Measurements from ENCODE around the gene MORN4.
"Not testable (repeated sequence)": the region's sequence is repeated elsewhere in the genome, so short reads cannot be mapped to it uniquely, and the experiment has no call there.

Gene MORN4

DNA sequence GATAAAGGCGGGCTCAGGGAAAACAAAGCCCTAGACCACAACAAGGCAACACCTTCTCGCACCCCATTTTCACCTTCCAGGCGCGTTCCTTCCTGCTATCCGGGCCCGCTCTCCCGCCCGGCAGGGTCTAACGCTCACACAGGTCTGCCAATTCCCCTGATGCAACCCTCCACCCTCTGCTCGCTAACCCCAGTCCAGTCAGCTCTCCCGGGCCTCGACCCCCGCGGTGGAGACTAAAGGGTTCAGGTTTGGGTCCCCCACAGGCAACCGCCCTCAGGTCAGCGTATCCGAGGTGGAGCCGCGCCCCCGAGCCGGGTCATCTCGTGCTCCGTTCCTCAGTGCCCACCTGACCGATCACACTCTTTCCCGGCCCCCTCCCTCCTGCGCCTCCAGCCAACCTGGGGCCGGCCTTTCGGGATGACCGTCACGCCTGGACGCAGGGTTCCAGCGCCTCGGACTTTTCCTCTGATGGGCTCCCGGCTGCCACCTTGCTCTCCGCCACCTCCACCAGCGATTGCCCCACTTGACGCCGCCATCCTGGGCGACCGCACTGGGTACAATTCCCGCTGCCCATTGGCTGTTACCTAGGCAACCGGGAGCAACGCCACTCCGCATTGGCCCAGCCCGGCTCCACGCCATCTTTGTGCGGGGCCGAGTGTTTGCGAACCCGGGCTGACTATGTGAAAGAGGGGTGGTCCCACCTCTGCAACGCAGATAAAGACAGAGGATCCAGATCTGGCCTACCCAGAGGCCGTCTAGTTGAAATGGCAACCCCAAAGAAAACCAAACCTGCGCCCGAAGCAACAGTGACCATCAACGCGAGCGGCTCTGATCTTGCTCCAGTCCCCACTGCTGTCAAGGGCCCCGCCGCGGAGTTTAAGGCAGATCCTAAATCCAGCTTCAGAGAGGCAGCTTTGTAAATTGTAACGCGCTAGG, at the start of gene MORN4:
MORN4 (minus strand) TSS at position 552 of the 936 bp plus-strand sequence. CDS start 13,847 bp downstream, outside the sequence.
- peak; percentile 93 for DNase-seq (ENCODE audit: low spot score)

- no peak for DNase-seq (ENCODE audit: low spot score)
Measured at GRCh38 chr10:97682042-97682441, 48.7 kb upstream of the MORN4 start.

- no peak for DNase-seq (ENCODE audit: low spot score)
Measured at GRCh38 chr10:97679594-97679993, 46.3 kb upstream of the MORN4 start.

- peak; percentile 84 for DNase-seq (ENCODE audit: low spot score)
Measured at GRCh38 chr10:97676770-97677581, 43.7 kb upstream of the MORN4 start.

DNA sequence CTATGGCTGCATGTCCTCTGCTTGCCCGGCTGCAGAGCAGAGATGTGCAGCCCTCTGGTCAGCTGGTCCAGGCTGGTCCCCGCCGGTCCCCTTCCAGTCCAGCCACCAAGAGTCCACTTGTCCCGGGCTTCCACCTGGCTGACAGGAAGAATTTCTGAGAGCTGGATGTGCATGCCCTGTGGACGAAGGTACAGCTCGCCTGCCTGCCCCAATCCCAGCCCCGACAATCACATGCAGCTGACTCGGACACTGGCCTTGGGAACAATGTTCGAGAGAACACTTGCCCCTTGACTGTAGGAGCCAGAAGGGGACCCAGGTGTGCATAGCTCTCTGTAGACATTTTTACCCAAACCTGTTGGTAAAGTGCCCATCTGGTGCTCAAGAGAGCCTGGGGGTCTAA, 41.9 kb upstream of the MORN4 start:
- no peak for DNase-seq (ENCODE audit: low spot score)

DNA sequence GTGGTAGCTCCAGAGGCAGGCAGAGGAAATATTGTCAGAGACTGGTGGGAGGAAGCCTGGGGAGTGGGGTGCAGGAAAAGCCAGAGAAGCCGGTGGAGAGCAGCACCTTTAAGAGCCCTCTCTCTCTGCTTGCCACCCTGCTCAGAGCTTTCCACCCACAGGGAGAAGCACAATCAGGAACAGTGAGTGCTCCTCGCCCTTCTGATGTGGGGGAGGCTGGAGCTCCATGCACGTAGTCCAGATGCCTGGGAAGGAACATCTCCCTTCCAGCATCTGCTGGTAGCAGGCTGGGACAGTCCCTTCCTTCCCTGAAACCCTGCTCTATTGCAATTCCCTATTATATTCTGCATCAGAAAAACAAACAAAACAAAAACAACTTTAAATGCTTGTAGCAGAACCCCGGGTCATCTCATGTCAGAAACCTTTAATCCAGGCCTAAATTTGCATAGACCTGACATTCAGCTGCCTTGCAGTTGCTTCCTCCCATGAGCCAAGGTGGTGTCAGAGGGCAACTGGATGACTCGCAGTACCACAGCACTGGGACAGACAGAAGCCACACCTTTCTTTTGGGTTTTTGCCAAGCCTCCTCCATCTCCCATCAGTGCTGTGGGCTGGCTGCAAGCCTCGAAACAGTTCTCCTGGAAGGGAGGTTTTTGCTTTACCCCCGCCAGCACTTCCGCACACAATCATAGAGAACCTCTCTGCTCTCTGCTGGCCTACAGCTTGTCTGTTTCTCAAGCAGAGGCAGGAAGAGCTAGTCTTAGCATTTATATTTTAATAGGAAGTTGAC, 40.6 kb upstream of the MORN4 start:
- no peak for DNase-seq (ENCODE audit: low spot score)

DNA sequence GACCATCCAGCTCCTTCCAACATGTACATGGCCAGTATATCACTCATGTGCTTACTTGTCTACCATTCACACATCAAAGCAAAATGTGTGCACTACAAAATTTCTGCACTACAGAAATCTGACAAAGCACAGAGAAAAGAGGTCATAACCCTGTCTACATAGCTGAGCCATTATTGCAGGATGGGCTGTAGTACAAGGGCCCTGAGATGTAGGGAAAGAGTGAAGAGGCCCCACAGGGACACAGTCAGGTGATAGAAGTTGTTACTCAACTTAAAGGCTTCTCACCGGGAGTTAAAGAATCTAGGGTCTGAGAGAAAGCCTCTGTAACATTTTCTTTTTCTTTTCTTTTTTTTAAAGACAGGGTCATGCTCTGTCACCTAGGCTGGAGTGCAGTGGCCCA, 36.3 kb upstream of the MORN4 start:
- DNase-seq (ENCODE audit: low spot score) = no peak

DNA sequence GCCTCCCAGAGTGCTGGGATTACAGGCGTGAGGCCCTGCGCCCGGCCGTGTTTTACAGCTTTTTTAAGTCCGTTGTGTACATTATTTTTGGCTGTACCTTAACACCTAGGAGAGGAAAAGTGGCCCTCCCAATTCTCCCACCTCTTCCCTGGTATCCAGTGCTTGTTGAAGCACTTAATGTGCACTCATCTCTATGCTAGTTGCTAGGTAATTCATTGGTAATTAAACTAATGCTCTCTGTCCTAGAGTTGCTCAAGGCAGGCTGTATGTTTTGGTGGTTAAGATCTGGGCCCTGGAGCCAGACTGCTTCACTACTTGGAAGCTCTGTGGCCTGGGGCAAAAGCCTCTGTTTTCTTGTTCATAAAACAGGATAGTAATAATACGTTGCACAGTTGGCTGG, 34.2 kb upstream of the MORN4 start:
- no peak for DNase-seq (ENCODE audit: low spot score)

- no peak for DNase-seq (ENCODE audit: low spot score)
Measured at GRCh38 chr10:97666992-97667391, 33.7 kb upstream of the MORN4 start.

DNA sequence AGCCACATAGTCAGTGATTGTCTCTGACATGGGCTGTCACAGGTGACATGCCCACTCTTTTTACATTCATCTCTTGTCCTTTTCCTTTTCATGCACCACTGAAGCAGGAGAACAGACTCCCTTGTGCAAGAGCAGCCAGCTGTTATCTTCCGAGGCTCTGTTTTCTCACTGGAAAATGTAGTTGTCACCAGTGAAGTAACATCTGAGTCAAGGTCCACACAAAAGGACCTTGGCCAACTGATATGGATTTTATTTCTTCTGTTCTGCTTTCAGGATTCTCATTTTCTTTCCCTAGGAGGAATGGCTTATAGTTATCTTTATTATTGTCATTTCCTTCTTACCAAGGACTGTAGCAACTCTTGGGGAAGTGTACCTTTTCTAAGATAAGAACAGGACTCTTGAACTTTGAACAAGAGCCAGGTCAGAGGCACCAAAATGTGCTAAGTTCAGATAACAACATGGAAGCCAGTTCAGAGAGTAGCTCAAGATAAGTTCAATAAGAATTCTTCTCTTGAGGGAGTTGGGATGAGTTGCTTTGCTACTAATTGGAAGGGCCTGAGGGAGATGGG, 31.1 kb upstream of the MORN4 start:
- DNase-seq (ENCODE audit: low spot score) = no peak

DNA sequence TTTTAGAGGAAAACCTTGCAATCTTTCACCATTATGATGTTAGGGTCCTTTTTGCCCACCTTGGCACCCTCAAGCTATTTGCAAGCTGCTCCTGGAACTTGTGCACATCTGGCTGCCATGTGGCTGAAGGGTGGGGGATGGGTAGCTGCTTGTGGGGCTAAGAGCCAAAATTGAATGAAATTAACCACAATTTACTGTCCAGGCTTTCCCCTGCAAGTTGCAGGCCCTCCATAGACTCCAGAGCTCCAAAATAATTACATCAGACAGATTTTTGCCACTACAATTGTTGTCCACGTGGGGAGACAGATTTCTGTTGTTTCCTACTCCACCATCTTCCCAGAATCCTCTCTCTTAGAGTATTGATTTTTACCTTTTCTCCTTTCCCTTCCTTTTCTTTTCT, 26.3 kb upstream of the MORN4 start:
- no peak for DNase-seq (ENCODE audit: low spot score)

DNA sequence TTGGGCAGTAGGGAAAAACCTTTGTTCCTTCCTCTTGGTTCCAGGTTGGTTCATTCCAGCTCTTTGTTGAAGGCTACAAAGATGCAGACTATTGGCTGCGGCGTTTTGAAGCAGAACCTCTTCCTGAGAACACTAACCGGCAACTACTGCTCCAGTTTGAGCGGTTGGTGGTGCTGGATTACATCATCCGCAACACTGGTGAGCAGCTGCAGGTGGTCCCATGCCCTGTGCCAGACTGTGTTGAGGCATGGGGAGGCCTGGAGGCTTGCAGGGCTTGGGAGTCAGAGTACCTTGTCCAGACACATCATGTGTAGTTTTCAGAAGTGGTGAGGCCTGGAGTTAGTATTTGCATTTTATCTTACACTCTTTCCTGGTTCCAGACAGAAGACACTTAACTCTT, 23.5 kb upstream of the MORN4 start:
- DNase-seq (ENCODE audit: low spot score) = no peak

- DNase-seq (ENCODE audit: low spot score) = no peak
Measured at GRCh38 chr10:97651773-97652172, 18.5 kb upstream of the MORN4 start.

DNA sequence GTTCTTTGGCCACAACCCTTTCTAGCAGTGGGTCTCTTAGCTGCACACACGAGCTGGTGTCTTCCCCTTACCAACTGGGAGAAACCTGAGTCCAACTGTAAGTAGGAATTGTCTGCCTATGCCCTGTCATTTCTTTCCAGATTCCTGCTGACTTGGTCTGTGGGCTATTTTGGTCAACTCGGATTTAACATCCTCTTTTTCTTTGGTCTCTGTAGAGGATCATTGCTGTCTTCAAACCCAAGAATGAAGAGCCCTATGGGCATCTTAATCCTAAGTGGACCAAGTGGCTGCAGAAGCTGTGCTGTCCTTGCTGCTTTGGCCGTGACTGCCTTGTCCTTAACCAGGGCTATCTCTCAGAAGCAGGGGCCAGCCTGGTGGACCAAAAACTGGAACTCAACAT, 17.4 kb upstream of the MORN4 start:
- no peak for DNase-seq (ENCODE audit: low spot score)

DNA sequence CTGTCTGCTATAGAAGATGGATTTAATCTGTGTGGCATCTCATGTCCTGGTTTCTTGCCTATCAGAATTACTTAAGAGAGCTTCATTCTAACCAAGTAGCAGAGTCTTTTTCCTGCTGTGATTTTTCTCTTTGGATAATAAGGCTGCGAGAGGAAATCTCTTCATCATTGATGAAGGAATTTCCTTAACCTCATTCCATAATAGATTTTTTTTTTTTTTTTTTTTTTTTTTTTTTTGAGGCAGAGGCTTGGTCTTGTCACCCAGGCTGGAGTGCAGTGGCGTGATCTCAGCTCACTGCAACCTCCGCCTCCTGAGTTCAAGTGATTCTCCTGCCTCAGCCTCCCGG, 16.1 kb upstream of the MORN4 start:
- not testable (repeated sequence) for DNase-seq (ENCODE audit: low spot score)

GRCh38 chr10:97648562-97649404, 15.5 kb upstream of the MORN4 start:
- DNase-seq (ENCODE audit: low spot score) = peak; percentile 21

GRCh38 chr10:97647556-97647955, 14.3 kb upstream of the MORN4 start:
- DNase-seq (ENCODE audit: low spot score) = no peak

GRCh38 chr10:97644936-97645335, 11.6 kb upstream of the MORN4 start:
- no peak for DNase-seq (ENCODE audit: low spot score)

DNA sequence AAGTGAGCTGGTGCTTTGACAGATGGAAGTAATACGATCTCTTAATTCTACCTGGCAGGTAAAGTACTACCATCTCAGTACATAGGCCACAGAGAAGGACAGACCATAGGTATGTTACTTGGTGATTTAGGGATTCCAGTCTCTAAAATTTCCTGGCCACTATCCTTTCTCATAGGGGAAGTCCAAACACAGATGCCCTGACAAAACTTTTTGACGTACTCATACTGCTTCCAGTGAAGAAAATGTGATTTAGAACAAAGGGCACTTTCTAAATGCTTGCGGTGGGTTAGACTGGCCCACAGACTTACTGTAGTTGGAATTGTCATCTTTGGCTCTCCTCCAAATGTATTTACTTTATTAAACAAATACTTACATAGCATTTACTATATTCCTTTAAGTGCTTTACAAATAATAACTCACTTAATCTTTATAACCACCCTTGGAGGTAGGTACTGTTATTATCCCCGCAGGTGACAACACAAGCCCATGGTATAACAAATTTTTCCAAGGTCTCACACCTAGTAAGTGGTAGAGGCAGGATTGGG, 10.2 kb upstream of the MORN4 start:
- no peak for DNase-seq (ENCODE audit: low spot score)

DNA sequence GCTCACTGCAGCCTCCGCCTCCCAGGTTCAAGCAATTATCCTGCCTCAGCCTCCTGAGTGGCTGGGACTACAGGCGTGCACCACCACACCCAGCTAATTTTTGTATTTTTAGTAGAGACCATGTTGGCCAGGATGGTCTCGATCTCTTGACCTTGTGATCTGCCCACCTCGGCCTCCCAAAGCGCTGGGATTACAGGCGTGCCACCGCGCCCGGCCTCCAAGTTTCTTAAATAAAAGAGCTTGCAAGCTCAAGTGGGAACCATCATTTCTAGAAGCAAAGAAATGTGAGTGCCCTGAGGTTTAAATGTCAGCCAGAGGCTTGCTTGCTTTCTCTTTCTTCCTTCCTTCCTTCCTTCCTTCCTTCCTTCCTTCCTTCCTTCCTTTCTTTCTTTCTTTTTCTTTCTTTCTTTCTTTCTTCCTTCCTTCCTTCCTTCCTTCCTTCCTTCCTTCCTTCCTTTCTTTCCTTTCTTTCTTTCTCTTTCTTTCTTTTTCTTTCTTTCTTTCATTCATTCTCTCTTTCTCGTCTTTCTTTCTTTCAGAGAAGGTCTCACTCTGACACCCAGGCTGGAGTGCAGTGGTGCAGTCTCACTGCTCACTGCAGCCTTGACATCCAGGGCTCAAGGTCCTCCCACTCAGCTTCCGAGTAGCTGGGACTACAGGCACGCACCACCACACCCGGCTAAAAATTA, 9.3 kb upstream of the MORN4 start:
- not testable (repeated sequence) for DNase-seq (ENCODE audit: low spot score)
